NB4 (cell line): ENCODE results near the gene MVD.

Experiments used
- CTCF ChIP-seq: IDR thresholded peaks from one replicate; pipeline ENCODE4 v1.5.1; 2012; ENCODE audit warnings: low read depth, low read length
- MYC ChIP-seq: IDR thresholded peaks from 2 replicates; pipeline ENCODE4 v1.6.1; 2011; ENCODE audit warnings: low read depth, low read length
- POLR2A ChIP-seq: IDR thresholded peaks from 2 replicates; pipeline ENCODE4 v1.6.1; 2011; ENCODE audit warnings: mild to moderate bottlenecking; ENCODE audit not compliant: insufficient read length; ENCODE audit errors: extremely low read depth

GRCh38 chr16:88651989-88652761, 10.7 kb downstream of the MVD start:
- no peak for TF ChIP-seq CTCF
- no peak for TF ChIP-seq MYC
- no peak for TF ChIP-seq POLR2A
